GM18505 (cell line): Measurements from ENCODE around the gene ATAD3A.
"Not testable (repeated sequence)": the region's sequence is repeated elsewhere in the genome, so short reads cannot be mapped to it uniquely, and the experiment has no call there.

Experiments
- ATAC-seq: cut with Tn5 transposase; IDR thresholded peaks from one replicate; pipeline ENCODE4 v1.9.1; 2021; ENCODE audit not compliant: unreplicated experiment
- POLR2A ChIP-seq: IDR thresholded peaks from 4 replicates; pipeline ENCODE4 v1.6.1; 2011; ENCODE audit warnings: borderline replicate concordance; ENCODE audit not compliant: insufficient read depth, insufficient read length; ENCODE audit errors: extremely low read depth

Gene ATAD3A

GRCh38 chr1:1550087-1550486, 38.1 kb downstream of the ATAD3A start:
- ATAC-seq = no peak
- TF ChIP-seq POLR2A = no peak

- ATAC-seq = no peak
- TF ChIP-seq POLR2A = no peak
Measured at GRCh38 chr1:1550591-1551432, 38.9 kb downstream of the ATAD3A start.

- ATAC-seq = no peak
Measured at GRCh38 chr1:1551524-1552262, 39.7 kb downstream of the ATAD3A start.

GRCh38 chr1:1552263-1552639, 40.3 kb downstream of the ATAD3A start:
- TF ChIP-seq POLR2A = no peak
- ATAC-seq = no peak

More at GRCh38 chr1:1551524-1552262, 39.7 kb downstream of the ATAD3A start:
- no peak for TF ChIP-seq POLR2A

- TF ChIP-seq POLR2A = no peak
- no peak for ATAC-seq
Measured at GRCh38 chr1:1553821-1554494, 42.0 kb downstream of the ATAD3A start.

GRCh38 chr1:1554550-1554925, 42.6 kb downstream of the ATAD3A start:
- TF ChIP-seq POLR2A = no peak
- ATAC-seq = no peak

- TF ChIP-seq POLR2A = no peak
- no peak for ATAC-seq
Measured at GRCh38 chr1:1554926-1555915, 43.3 kb downstream of the ATAD3A start.

GRCh38 chr1:1556505-1556904, 44.5 kb downstream of the ATAD3A start:
- no peak for TF ChIP-seq POLR2A
- no peak for ATAC-seq

GRCh38 chr1:1556961-1557360, 45.0 kb downstream of the ATAD3A start:
- ATAC-seq = not testable (repeated sequence)

GRCh38 chr1:1557688-1558087, 45.7 kb downstream of the ATAD3A start:
- ATAC-seq = not testable (repeated sequence)

- ATAC-seq = no peak
- no peak for TF ChIP-seq POLR2A
Measured at GRCh38 chr1:1558591-1558990, 46.6 kb downstream of the ATAD3A start.

GRCh38 chr1:1559066-1559465, 47.1 kb downstream of the ATAD3A start:
- no peak for ATAC-seq
- TF ChIP-seq POLR2A = no peak

GRCh38 chr1:1560178-1560577, 48.2 kb downstream of the ATAD3A start:
- ATAC-seq = no peak

GRCh38 chr1:1561801-1562470, 50.0 kb downstream of the ATAD3A start:
- TF ChIP-seq POLR2A = no peak
- no peak for ATAC-seq

More at GRCh38 chr1:1560178-1560577, 48.2 kb downstream of the ATAD3A start:
- no peak for TF ChIP-seq POLR2A
